Trophoblast cell (in vitro differentiated cells and primary cell): ENCODE measurements around the gene VSIG2.

Experiments used
- DNase-seq, 2 donors: peaks; one replicate each; pipeline ENCODE4 v3.0.0-alpha.2; 2016
- H2AFZ ChIP-seq: 2 replicates; pipeline ENCODE4 v1.6.1; 2013; ENCODE audit warnings: low read length, moderate library complexity, mild to moderate bottlenecking; ENCODE audit not compliant: insufficient read depth, poor library complexity
- H2AK5ac ChIP-seq: 2 replicates; pipeline ENCODE4 v1.6.1; 2013; ENCODE audit warnings: mild to moderate bottlenecking, low read length
- H2BK120ac ChIP-seq: 2 replicates; pipeline ENCODE4 v1.6.1; 2013; ENCODE audit warnings: low read length, mild to moderate bottlenecking, moderate library complexity; ENCODE audit not compliant: insufficient read depth, poor library complexity
- H2BK12ac ChIP-seq: 2 replicates; pipeline ENCODE4 v1.6.1; 2013; ENCODE audit warnings: mild to moderate bottlenecking, low read length, moderate library complexity
- H2BK5ac ChIP-seq: 2 replicates; pipeline ENCODE4 v1.6.1; 2013; ENCODE audit warnings: low read length, low read depth, moderate library complexity, mild to moderate bottlenecking; ENCODE audit not compliant: poor library complexity
- H3K14ac ChIP-seq: 2 replicates; pipeline ENCODE4 v1.6.1; 2013; ENCODE audit warnings: mild to moderate bottlenecking, low read length
- H3K18ac ChIP-seq: 2 replicates; pipeline ENCODE4 v1.6.1; 2013; ENCODE audit warnings: mild to moderate bottlenecking, low read length
- H3K23ac ChIP-seq: 2 replicates; pipeline ENCODE4 v1.6.1; 2013; ENCODE audit warnings: low read length
- H3K27ac ChIP-seq: 2 replicates; pipeline ENCODE4 v1.5.1; 2013; ENCODE audit warnings: low read depth, mild to moderate bottlenecking, inconsistent platforms, low read length, moderate library complexity
- H3K27me3 ChIP-seq: 2 replicates; pipeline ENCODE4 v1.6.1; 2013; ENCODE audit warnings: inconsistent platforms, mild to moderate bottlenecking, low read length, moderate library complexity; ENCODE audit not compliant: insufficient read depth
- H3K36me3 ChIP-seq, 2 experiments: 1 replicate in 1 of 2; 2 replicates in 1 of 2; pipeline ENCODE4 v1.6.1; 2013; ENCODE audit warnings: low read length in 2 of 2, mild to moderate bottlenecking in 2 of 2, moderate library complexity in 1 of 2; ENCODE audit not compliant: insufficient read depth in 2 of 2, control insufficient read depth in 1 of 2
- H3K4ac ChIP-seq: 2 replicates; pipeline ENCODE4 v1.6.1; 2013; ENCODE audit warnings: low read depth, mild to moderate bottlenecking, low read length, moderate library complexity
- H3K4me1 ChIP-seq, 2 experiments: 1 replicate in 1 of 2; 2 replicates in 1 of 2; pipeline ENCODE4 v1.6.1; 2013; ENCODE audit warnings: low read length in 2 of 2, mild to moderate bottlenecking in 2 of 2, moderate library complexity in 1 of 2; ENCODE audit not compliant: insufficient read depth in 2 of 2, control insufficient read depth in 1 of 2
- H3K4me2 ChIP-seq: 2 replicates; pipeline ENCODE4 v1.6.1; 2013; ENCODE audit warnings: inconsistent platforms, mild to moderate bottlenecking, low read length, moderate library complexity
- H3K4me3 ChIP-seq: 2 replicates; pipeline ENCODE4 v1.5.1; 2013; ENCODE audit warnings: mild to moderate bottlenecking, low read depth, low read length, inconsistent platforms
- H3K79me1 ChIP-seq: one replicate; pipeline ENCODE4 v1.6.1; 2013; ENCODE audit warnings: low read length
- H3K79me2 ChIP-seq: 2 replicates; pipeline ENCODE4 v1.6.1; 2013; ENCODE audit warnings: low read length, mild to moderate bottlenecking; ENCODE audit not compliant: control insufficient read depth, insufficient read depth, poor library complexity
- H3K9ac ChIP-seq: 2 replicates; pipeline ENCODE4 v1.6.1; 2013; ENCODE audit warnings: mild to moderate bottlenecking, low read length
- H3K9me3 ChIP-seq: 2 replicates; pipeline ENCODE4 v1.6.1; 2013; ENCODE audit warnings: low read depth, mild to moderate bottlenecking, control low read depth, inconsistent platforms, low read length; ENCODE audit not compliant: insufficient read depth
- H4K12ac ChIP-seq: 2 replicates; pipeline ENCODE4 v1.6.1; 2013; ENCODE audit warnings: low read depth, mild to moderate bottlenecking, low read length, moderate library complexity
- H4K8ac ChIP-seq: 2 replicates; pipeline ENCODE4 v1.6.1; 2013; ENCODE audit warnings: low read depth, mild to moderate bottlenecking, low read length, moderate library complexity
- H4K91ac ChIP-seq: one replicate; pipeline ENCODE4 v1.6.1; 2013; ENCODE audit warnings: low read depth, mild to moderate bottlenecking, low read length, moderate library complexity
- WGBS: extraction: QIAGEN DNeasy Blood & Tissue Kit; methylation state at CpG from one replicate; pipeline ENCODE4 v1.1.7; 2013; ENCODE audit warnings: missing lambda C conversion rate; ENCODE audit not compliant: insufficient read length, insufficient coverage; ENCODE audit errors: extremely low coverage; 5-methylcytosine and 5-hydroxymethylcytosine counted together

Gene VSIG2

GRCh38 chr11:124760205-124760652 is 8.2 kb upstream of the VSIG2 start:
- Histone ChIP-seq H4K91ac (no peak overlapping the region), H2BK120ac (no peak overlapping the region), H3K79me1 (peaks cover 2% of the 10 kb centered on the region), H3K27me3 (peaks cover 67% of the 10 kb centered on the region), H3K14ac (no peak overlapping the region), H3K27ac (no peak overlapping the region), H2BK5ac (no peak overlapping the region), H3K18ac (no peak overlapping the region), H4K12ac (no peak overlapping the region), H3K79me2 (no peaks in the 10 kb centered on the region), H3K23ac (no peak overlapping the region), H4K8ac (no peak overlapping the region), H3K4ac (no peak overlapping the region), H3K9ac (no peak overlapping the region), H3K4me3 (no peak overlapping the region), H2AK5ac (no peak overlapping the region), H3K4me2 (peak overlapping the region; percentile 13), H2BK12ac (no peak overlapping the region), H3K36me3 (no peaks in the 10 kb centered on the region), H3K9me3 (peaks cover 8% of the 10 kb centered on the region), H3K4me1 (peaks cover 16 to 37% of the 10 kb centered on the region in 2 experiments), H2AFZ (no peak overlapping the region)
- no CpG with 5 or more reads among the region's 25 CpGs for WGBS
- DNase-seq, result peak in 1 of 2 donors; percentile 34

- no CpG with 5 or more reads among the region's 52 CpGs for WGBS
- peaks cover 2% of the 10 kb centered on the region for H3K79me1 ChIP-seq
These were observed 7.5 kb upstream of the VSIG2 start for GRCh38 chr11:124759266-124760204.

GRCh38 chr11:124758355-124759265 is 6.6 kb upstream of the VSIG2 start:
- Histone ChIP-seq H4K91ac (no peak overlapping the region), H2BK5ac (no peak overlapping the region), H2BK12ac (no peak overlapping the region), H3K27ac (no peak overlapping the region), H2BK120ac (no peak overlapping the region), H2AFZ (no peak overlapping the region), H3K23ac (no peak overlapping the region), H3K79me1 (peaks cover 2% of the 10 kb centered on the region), H3K27me3 (peaks cover 67% of the 10 kb centered on the region), H4K12ac (no peak overlapping the region), H3K14ac (no peak overlapping the region), H3K4ac (no peak overlapping the region), H3K4me2 (peak overlapping the region; percentile 26), H2AK5ac (no peak overlapping the region), H3K4me3 (no peak overlapping the region), H3K9ac (no peak overlapping the region), H3K9me3 (peaks cover 8% of the 10 kb centered on the region), H4K8ac (no peak overlapping the region), H3K36me3 (no peaks in the 10 kb centered on the region), H3K79me2 (no peaks in the 10 kb centered on the region), H3K4me1 (peaks cover 14 to 36% of the 10 kb centered on the region in 2 experiments), H3K18ac (no peak overlapping the region)
- DNase-seq, result peak; percentile 80 to 81
- WGBS, result no CpG with 5 or more reads among the region's 53 CpGs

More at GRCh38 chr11:124759266-124760204, 7.5 kb upstream of the VSIG2 start:
- Histone ChIP-seq H2BK12ac (no peak overlapping the region), H3K4me1 (peaks cover 16 to 37% of the 10 kb centered on the region in 2 experiments), H3K79me2 (no peaks in the 10 kb centered on the region), H2BK120ac (no peak overlapping the region), H3K9ac (no peak overlapping the region), H3K23ac (no peak overlapping the region), H3K27ac (no peak overlapping the region), H2AFZ (no peak overlapping the region), H3K4me3 (no peak overlapping the region), H2AK5ac (no peak overlapping the region), H3K27me3 (peaks cover 67% of the 10 kb centered on the region), H3K18ac (no peak overlapping the region), H3K4ac (no peak overlapping the region), H2BK5ac (no peak overlapping the region), H3K14ac (no peak overlapping the region), H4K91ac (no peak overlapping the region), H3K36me3 (no peaks in the 10 kb centered on the region), H4K8ac (no peak overlapping the region), H3K4me2 (peak overlapping the region; percentile 13), H4K12ac (no peak overlapping the region), H3K9me3 (peaks cover 8% of the 10 kb centered on the region)
- DNase-seq, result no peak

- no peak overlapping the region for H4K91ac ChIP-seq
- H4K12ac ChIP-seq, result no peak overlapping the region
- peaks cover 68% of the 10 kb centered on the region for H3K27me3 ChIP-seq
- no peak overlapping the region for H3K27ac ChIP-seq
- H3K4me1 ChIP-seq, result peaks cover 9 to 27% of the 10 kb centered on the region in 2 experiments
- peaks cover 11% of the 10 kb centered on the region for H3K9me3 ChIP-seq
- H3K79me1 ChIP-seq, result no peaks in the 10 kb centered on the region
- WGBS, result no CpG with 5 or more reads among the region's 3 CpGs
- DNase-seq, result no peak
- H3K36me3 ChIP-seq, result no peaks in the 10 kb centered on the region
- no peak overlapping the region for H3K9ac ChIP-seq
- no peak overlapping the region for H2BK120ac ChIP-seq
- H2BK12ac ChIP-seq, result no peak overlapping the region
- H2AFZ ChIP-seq, result no peak overlapping the region
- H3K18ac ChIP-seq, result no peak overlapping the region
- no peak overlapping the region for H3K4me2 ChIP-seq
- no peak overlapping the region for H3K14ac ChIP-seq
- no peak overlapping the region for H3K4me3 ChIP-seq
- H2BK5ac ChIP-seq, result no peak overlapping the region
- no peak overlapping the region for H3K23ac ChIP-seq
- H3K79me2 ChIP-seq, result no peaks in the 10 kb centered on the region
- H2AK5ac ChIP-seq, result no peak overlapping the region
- no peak overlapping the region for H3K4ac ChIP-seq
- H4K8ac ChIP-seq, result no peak overlapping the region
These were observed 5.3 kb upstream of the VSIG2 start for GRCh38 chr11:124757320-124757719.
